WERI-Rb-1 (cell line): ENCODE measurements around the gene PSTPIP2.
"Not testable (repeated sequence)": the region's sequence is repeated elsewhere in the genome, so short reads cannot be mapped to it uniquely, and the experiment has no call there.

ENCODE experiments used
- DNase-seq: peaks from one replicate; pipeline ENCODE4 v3.0.0-alpha.2; 2020
- H3K27ac ChIP-seq: fragments of 250-450 bp; sonication (Bioruptor Pico); 2 replicates; pipeline ENCODE4 v1.5.1; 2020; ENCODE audit warnings: mild to moderate bottlenecking, moderate library complexity
- H3K27me3 ChIP-seq: fragments of 250-450 bp; sonication (Bioruptor Pico); 2 replicates; pipeline ENCODE4 v1.5.1; 2021; ENCODE audit warnings: mild to moderate bottlenecking, low read depth, moderate library complexity; ENCODE audit not compliant: insufficient read depth, severe bottlenecking
- H3K36me3 ChIP-seq: fragments of 250-450 bp; sonication (Bioruptor Pico); 2 replicates; pipeline ENCODE4 v1.5.1; 2020; ENCODE audit warnings: mild to moderate bottlenecking, moderate library complexity
- H3K4me3 ChIP-seq: 2 replicates; pipeline ENCODE4 v1.5.1; 2011; ENCODE audit warnings: low read depth, mild to moderate bottlenecking, control low read depth, low read length
- H3K9me3 ChIP-seq: fragments of 250-450 bp; sonication (Bioruptor Pico); 2 replicates; pipeline ENCODE4 v1.5.1; 2021; ENCODE audit warnings: mild to moderate bottlenecking, moderate library complexity; ENCODE audit not compliant: severe bottlenecking
- CTCF ChIP-seq: IDR thresholded peaks from 2 replicates; pipeline ENCODE4 v1.5.1; 2011; ENCODE audit warnings: low read depth, mild to moderate bottlenecking, control low read depth, inconsistent platforms, low read length

The PSTPIP2 gene

GRCh38 chr18:46095532-46095931 lies 23.5 kb upstream of the PSTPIP2 start:
- TF ChIP-seq CTCF = no peak
- Histone ChIP-seq H3K4me3 (no peak overlapping the region), H3K27me3 (no peaks in the 10 kb centered on the region), H3K9me3 (no peaks in the 10 kb centered on the region), H3K36me3 (peaks cover 70% of the 10 kb centered on the region), H3K27ac (no peak overlapping the region)
- DNase-seq = no peak

- peak; percentile 91 for DNase-seq
- Histone ChIP-seq H3K27ac (peak overlapping the region; percentile 74), H3K4me3 (peak overlapping the region; percentile 6; the same call in 1 of the 2 replicates), H3K36me3 (peaks cover 97% of the 10 kb centered on the region)
- not testable (repeated sequence) for H3K9me3 ChIP-seq, H3K27me3 ChIP-seq
Observed at GRCh38 chr18:46088501-46088900, 16.4 kb upstream of the PSTPIP2 start.

- Histone ChIP-seq H3K36me3 (peaks cover 96% of the 10 kb centered on the region), H3K27ac (no peak overlapping the region), H3K4me3 (no peak overlapping the region), H3K27me3 (no peaks in the 10 kb centered on the region), H3K9me3 (no peaks in the 10 kb centered on the region)
- TF ChIP-seq CTCF = no peak
- DNase-seq = no peak
Observed at GRCh38 chr18:46084431-46084830, 12.4 kb upstream of the PSTPIP2 start.

GRCh38 chr18:46080156-46080555 lies 8.1 kb upstream of the PSTPIP2 start:
- H3K27me3 ChIP-seq = no peaks in the 10 kb centered on the region
- no peak overlapping the region for H3K27ac ChIP-seq
- TF ChIP-seq CTCF = no peak
- peaks cover 78% of the 10 kb centered on the region for H3K36me3 ChIP-seq
- DNase-seq = no peak
- H3K9me3 ChIP-seq = no peaks in the 10 kb centered on the region
- no peak overlapping the region for H3K4me3 ChIP-seq

- no peak for TF ChIP-seq CTCF
- no peak overlapping the region for H3K4me3 ChIP-seq
- H3K27me3 ChIP-seq = no peaks in the 10 kb centered on the region
- H3K9me3 ChIP-seq = no peaks in the 10 kb centered on the region
- no peak for DNase-seq
- H3K27ac ChIP-seq = no peak overlapping the region
- H3K36me3 ChIP-seq = peaks cover 73% of the 10 kb centered on the region
Observed at GRCh38 chr18:46079336-46079735, 7.3 kb upstream of the PSTPIP2 start.

- Histone ChIP-seq H3K9me3 (no peaks in the 10 kb centered on the region), H3K27ac (no peak overlapping the region), H3K4me3 (no peak overlapping the region), H3K27me3 (peaks cover 6% of the 10 kb centered on the region), H3K36me3 (peaks cover 19% of the 10 kb centered on the region)
- peak; percentile 60 for DNase-seq
- peak; percentile 56 for TF ChIP-seq CTCF
Observed at GRCh38 chr18:46073474-46074331, 1.6 kb upstream of the PSTPIP2 start.
